Fibroblast of skin of abdomen (primary cell): Measurements from ENCODE around the gene CTAG1B. TPM values are rescaled to one million over a fixed set of nuclear protein-coding genes. Genes with fewer than 3 reads are reported as not detected.
"Not testable (repeated sequence)": the region's sequence is repeated elsewhere in the genome, so short reads cannot be mapped to it uniquely, and the experiment has no call there.

Experiments
- DNase-seq: peaks from one replicate; pipeline ENCODE4 v3.0.0-alpha.2; 2013
- polyA plus RNA-seq, 2 experiments: library from polyadenylated mRNA; unstranded; fragments of 120-200 nt; gene quantifications; one replicate each; pipeline ENCODE4 v1.2.1, GENCODE V29; 2013; ENCODE audit not compliant: insufficient read length in 2 of 2

Gene CTAG1B
- not detected for polyA plus RNA-seq (2013, experiment 1 of 2; ENCODE audit: insufficient read length)
- not detected for polyA plus RNA-seq (2013, experiment 2 of 2; ENCODE audit: insufficient read length)

DNA sequence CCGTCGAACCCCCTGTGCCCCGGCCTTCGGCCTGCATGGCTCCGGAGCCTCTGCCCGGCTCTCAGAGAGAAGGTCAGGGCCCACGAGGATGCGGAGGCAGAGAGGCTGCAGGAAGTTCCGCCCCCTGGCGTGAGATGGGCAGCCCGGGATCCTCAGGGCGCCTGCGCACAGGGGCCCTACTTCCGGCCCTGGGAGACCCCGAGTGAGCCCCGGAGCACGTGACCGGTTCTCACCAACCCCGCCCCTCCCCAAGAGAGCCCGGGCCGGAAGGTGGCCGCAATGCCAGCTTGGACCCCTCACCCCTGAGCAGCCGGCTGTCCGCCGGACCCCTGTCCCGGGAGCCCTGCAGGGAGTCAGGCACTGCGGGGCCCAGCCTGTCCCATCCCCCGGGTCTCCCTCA lies at the start of gene CTAG1B:
TSS of gene CTAG1B (minus strand) at position 101 of the 400 bp plus-strand sequence. CDS start at position 37, 64 bp downstream.
- DNase-seq: not testable (repeated sequence)

DNA sequence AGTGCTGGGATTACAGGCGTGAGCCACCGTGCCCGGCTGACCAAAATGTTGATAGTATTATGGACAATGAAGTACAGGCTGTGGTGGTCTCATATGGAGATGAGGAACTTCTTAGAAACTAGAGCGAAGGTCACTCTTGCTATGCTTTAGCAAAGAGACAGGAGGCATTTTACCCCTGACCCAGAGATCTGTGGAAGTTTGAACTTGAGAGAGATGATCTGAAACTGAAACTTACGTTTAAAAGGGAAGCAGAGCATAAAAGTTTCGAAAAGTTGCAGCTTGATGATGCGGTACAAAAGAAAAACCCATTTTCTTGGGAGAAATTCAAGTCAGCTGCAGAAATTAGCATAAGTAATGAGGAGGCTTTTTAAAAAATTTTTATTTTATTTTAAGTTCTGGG lies 42.8 kb upstream of the CTAG1B start:
- DNase-seq: no peak

DNA sequence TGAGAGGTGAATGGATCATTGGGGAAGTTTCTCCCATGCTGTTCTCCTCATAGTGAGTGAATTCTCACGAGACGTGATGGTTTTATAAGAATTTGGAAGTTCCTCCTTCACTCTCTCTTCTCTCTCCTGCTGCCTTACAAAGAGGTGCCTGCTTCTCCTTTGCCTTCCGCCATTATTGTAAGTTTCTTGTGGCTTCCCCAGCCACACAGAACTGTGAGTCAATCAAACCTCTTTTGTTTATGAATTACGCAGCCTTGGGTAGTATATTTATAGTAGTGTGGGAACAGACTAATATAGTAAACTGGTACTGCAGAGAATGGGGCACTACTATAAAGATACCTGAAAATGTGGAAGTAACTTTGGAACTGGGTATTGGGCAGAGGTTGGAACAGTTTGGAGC lies 42.1 kb upstream of the CTAG1B start:
- DNase-seq: no peak

DNA sequence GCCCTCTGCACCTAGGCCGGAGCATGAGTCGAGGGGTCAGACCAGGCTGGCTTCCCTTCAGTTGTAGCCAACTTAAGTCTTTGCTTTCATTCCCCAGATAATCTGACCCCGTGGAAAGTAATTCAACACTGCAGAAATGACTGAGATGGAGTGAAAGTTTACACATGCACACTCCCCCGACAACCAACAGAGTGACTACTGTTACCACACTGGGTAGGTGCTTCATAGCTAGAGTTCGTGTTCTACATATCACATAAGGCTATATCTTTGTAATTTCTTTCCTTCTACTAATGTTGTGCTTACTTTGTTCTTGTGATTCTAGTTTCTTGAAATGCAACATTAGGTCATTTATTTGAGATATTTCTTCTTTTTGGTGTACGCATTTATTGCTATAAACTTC lies 41.5 kb upstream of the CTAG1B start:
- DNase-seq: no peak

DNA sequence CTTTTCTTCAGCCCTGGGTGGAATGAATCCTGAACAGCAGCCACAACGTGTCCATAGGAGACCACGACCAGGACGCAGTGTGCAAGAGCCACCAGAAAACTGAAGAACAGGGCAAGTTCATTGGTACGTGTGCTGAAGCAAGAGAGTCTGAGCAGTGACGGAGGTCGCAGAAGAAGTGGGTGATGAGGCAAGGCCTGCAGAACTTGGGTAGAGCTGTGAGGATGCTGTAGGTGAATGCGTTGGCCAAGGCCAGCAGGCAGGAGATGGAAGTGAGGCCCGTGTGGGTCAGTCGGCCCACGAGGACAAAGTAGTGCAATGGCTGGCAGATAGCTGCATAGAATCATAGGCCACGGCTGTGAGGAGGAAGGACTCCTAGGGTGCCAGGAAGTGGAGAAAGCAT lies 39.9 kb upstream of the CTAG1B start:
- no peak for DNase-seq

DNA sequence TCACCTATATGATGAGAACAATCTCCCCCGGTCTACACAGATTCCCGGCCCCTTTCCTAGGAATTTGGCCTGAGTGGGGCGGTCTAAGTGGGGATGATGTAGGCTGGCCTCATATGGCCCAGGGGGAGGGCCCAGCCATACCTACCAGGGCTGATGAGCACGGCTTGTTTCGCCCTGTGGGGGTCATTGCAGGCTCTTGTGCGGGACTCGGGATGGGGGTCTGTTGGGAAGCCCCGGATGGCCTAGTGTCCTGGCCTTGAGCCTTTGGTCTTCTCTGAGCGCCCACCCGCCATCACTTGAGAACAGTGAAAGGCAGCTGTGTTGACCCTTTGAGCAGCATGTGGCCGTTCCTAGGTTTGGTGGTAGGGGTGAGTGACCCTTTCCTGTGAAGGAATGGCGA lies 39.1 kb upstream of the CTAG1B start:
- DNase-seq: no peak

DNA sequence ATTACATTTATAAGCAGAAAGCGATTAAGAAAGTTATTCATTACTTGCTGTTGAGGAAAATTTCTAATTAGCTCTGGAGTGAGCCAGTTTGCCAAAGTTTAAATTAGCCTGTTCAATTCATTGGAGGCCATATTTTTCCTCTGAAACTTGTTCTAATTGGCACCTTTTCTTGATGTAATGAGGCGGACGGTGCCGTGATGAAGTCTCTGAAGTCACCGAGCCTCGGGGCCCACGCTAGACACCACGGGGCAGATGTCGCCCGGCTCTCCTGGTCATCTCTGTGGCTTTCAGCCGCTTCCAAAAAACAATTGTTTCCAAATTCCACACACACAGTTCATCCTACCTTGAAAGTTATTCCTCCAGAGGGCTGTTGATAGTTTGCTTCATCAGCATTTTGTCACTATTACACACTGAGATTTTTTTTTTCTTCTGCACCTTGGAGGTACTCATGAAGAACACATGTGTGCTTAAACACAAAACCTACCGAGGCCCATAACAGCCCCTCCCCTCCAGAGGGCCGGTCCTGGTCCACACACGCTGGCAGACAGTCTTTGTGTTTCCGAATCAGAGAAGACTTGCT lies 38.2 kb upstream of the CTAG1B start:
- no peak for DNase-seq

DNA sequence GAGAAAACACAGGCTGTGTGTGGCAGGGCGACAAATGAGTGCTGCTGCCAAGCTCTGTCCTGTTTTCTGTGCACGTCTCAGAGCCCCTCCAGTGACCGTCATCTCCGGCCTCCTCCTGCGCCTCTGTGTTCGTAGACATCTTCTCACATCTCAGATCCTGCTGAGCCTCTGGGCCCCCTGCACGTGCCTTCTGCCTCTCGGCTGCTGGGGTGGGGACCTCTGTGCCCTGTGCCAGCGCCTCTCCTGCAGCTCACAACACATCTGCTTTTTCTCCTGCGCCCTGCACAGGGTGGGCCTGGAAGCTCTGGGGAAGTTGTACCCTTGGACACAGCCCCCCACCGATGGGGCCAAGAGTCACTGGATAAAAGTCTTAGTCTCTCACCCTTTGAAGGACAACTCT lies 36.7 kb upstream of the CTAG1B start:
- DNase-seq: no peak

DNA sequence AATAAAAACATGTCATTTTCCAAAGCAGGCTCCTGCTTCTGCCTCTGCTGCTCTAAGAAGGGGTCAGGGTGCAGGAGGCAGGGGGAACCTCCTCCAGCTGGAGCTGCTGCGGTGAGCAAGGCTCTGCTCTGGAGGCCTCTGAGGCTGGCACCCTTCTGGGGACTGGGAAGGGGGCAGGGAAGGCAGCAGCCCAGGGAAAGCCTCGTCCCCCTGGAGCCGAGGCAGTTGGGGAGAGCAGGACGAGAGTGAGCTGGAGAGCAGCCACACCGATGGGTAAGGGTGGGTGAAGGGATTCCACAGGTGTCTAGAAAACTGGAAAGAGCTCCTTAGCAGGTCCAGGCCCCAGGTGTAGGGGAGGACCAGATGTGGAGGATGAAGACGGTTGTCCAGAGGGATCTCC lies 36.3 kb upstream of the CTAG1B start:
- DNase-seq: no peak

DNA sequence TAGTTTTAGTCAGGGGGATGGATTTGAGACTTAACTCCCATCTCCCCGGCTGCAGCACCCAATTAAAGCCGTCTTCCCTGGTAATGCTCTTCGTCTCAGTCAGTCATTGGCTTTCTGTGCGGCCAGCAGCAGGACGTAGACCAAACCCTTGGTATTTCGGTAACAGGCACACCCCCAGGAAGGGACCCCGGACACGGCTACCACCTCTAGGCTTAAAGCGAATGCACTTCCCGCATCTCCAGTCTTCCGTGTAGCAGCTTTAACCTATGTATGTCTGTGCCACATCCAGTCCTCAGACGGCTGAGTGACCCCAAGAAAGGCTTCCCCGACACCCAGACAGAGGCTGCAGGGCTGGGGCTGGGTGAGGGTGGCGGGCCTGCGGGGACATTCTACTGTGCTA lies 35.8 kb upstream of the CTAG1B start:
- DNase-seq: no peak

DNA sequence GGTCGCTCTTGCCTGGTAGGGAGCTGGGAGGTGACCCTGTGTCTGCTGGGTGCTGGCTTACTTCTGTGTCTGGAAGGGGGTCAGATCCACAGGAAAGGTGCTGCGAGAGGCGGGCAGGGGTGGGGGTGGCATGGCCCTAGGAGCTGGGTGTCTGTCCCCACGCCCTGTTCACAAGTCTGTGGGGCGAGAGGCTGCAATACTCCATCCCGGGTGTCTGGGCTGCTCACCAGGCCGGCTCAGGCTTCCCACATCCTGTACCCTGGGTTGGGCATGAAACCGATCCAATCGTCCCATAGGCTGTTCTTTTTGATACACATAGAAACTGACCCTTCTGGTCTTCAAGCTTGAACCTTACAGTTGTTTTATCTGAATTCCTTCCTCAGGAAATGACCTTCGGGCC lies 35.3 kb upstream of the CTAG1B start:
- DNase-seq: no peak

DNA sequence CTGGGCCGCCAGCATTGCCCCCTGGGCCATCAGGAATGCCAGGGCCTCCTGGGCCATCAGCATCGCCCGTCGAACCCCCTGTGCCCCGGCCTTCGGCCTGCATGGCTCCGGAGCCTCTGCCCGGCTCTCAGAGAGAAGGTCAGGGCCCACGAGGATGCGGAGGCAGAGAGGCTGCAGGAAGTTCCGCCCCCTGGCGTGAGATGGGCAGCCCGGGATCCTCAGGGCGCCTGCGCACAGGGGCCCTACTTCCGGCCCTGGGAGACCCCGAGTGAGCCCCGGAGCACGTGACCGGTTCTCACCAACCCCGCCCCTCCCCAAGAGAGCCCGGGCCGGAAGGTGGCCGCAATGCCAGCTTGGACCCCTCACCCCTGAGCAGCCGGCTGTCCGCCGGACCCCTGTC lies 34.3 kb upstream of the CTAG1B start, which contains the start of gene CTAG2:
TSS of gene CTAG2 (minus strand) at position 167 of the 400 bp plus-strand sequence. CDS start at position 103, 64 bp downstream.
- not testable (repeated sequence) for DNase-seq

DNA sequence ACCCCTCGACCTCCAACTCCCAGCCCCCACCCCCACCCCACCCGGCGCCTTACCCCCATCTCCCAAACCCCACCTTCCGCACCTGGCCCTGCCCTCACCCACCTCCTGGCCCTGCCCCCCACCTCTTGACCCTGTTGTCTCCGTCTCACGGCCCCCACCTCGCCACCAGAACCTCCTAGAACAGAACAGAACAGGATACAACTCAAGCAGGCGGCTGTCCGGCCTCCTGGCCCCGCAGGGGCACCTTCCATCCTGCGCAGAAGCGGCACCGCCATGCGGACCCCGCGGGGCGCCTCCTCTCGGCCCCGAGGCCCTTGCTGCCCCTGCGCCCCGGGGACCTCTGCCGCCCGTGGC lies 33.9 kb upstream of the CTAG1B start:
- DNase-seq: no peak

DNA sequence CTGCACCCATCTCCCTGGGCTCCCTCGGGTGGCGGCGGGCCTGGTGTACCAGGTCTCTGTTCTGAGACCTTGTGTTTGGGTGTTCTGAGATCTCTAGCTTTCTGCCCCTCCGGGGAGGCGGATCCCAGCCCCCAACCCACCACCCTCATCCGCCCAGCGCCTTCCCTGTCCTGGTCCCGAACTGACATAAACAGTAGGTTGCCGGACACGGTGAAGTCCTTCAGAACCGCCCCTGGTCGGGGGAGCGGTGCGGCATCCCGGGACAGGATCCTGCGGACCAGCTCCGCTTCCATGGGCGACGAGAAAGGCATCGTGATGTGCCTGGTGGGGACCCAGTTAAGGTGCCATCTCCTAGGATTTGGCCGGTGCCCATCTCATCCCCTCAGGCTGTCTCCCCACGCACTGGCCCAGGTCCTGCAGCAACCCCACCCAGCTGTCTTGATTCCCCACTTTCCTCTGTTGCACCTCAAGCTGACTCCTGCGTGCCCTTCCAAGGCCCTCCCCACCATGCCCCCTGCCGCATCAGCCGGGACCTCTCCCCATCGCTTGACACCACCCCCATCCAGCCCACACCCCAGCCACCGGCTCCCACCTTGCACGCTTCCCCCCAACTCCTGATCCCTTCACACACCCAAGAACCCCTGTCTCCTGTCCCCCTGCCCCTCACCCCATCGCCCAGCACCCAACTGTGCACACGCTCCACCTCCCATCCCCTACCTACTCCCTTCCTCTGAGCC lies 33.4 kb upstream of the CTAG1B start:
- DNase-seq: no peak

DNA sequence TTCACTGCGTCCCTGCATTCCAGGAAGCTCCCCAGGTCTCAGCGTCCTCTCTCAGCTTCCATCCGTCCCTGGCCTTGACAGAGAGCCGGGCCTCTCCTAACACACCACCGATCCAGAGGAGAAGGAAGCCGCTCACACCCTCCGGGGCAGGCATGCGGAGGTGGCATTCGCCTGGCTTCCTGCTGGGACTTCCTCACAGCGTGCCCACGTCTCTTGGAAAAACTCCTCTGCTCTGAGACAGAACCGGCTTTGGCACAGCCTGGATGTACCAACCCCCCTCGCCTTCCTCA lies 31.1 kb upstream of the CTAG1B start:
- DNase-seq: no peak

DNA sequence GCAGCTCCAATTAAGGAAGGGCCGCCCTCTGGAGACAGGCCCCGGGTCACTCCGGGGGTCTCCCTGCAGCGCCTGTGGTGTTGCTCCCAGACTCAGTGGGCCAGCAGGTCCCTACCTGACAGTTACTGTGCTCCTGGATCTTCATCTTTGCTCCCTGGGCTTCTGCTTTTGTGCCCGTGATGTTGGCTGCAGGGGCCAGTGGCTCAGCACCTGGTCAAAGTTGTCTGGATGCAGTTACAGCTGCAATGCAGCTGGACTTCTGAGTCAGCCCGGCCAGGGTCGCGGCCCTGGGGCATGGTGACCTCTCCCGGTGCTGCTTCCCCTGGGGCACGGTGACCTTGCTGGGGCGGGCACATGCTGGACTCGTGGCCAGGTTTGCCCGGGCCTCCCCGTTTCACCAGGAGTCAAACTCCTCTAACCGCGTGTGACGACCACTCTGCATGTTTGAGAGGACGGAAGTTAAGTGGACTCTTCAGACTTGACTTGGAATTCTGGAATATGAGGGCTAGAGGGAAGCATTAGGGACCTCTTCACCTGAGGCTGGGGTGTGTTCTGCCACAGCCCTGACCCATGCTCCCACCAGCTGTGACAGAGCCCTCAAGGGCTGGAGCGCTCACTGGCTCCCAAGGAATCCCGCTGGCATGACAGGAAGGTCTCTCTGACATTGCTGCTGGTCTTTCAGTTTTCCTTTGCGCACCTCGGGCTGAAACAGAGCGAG lies 30.6 kb upstream of the CTAG1B start:
- DNase-seq: no peak

DNA sequence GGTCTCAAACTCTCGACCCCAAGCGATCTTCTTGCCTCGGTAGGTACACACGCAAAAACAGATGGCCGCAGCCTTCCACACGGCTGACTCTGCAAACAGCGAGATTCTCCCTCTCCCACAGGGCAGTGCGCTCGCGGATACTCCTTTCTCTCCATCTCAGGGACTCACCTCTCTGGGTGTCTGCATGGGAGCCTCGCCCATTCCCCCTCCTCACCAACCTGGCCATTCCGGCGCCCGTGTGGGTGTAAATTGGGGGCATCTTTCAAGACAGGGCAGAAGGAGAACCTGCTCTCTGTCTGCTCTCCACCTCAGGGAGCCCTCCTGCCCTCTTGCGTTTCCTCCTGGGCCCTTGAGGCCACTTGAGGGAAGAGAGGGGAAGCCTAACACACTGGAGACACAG lies 29.8 kb upstream of the CTAG1B start:
- no peak for DNase-seq

DNA sequence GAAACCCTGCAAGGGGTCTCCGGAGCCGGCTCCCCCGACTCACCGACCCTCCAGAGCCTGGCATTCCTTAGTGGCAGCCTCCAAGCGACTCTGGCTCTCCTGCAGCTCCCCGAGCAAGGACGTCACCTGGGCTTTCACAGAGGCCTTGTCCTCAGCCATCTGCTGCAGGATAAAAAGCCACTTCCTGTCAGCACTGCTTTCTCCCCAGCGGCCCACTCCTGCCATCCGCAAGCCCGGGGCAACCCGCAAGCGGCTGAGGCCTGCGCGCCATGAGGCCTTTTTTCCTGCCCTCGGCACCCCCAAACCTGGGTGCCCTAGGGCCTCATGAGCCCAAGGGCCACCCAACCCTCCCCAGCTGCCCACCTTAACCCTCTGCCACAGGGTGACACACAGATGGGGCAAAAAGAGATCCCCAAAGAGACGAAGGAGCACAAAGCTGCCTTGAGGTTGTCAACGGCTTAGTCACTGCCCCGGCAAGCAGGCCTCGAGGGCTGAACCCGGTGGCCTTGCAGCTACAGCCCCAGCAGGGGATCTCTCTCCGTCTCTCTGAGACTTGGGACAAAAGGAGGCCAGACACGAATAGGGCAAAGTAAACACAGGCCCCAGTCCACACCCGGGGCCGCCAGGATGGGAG lies 26.8 kb upstream of the CTAG1B start:
- not testable (repeated sequence) for DNase-seq

DNA sequence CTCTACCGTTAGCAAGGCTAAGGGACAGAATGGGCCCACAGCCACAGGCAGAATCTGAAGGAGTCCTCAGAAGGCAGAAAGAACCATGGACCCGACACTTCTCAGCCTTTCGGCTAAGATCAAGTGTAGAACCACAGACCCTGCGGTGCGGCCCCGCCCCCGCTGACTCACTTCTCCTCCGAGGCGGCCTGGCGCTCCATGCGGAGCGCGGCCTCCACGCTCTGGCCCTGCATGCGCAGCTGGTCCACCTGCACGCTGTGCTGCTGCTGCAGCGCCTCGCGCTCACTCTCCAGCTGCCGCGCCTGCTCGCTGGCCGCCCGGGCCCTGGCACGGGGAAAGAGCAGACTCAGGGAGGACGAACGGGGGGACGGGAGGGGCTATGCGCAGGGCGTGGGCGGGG lies 24.6 kb upstream of the CTAG1B start:
- not testable (repeated sequence) for DNase-seq

DNA sequence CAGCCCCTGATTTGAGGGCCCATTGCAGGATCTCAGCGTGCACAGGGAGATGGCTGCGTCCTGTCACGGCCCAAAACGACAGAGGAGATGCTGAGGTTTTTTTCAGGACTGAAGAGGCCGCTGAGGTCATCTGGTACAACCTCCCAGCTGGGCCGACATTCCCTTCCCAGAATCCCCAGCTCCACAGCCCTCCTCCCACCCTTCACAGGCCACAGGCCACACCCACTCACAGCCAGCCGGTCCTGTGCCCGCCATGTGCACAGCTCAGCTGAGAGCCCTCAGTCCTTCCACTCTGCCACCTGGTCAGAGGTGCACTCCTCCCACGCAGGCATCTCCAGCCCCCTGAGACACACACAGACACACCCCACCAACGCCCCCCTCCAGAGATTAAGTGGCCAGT lies 22.7 kb upstream of the CTAG1B start:
- not testable (repeated sequence) for DNase-seq

DNA sequence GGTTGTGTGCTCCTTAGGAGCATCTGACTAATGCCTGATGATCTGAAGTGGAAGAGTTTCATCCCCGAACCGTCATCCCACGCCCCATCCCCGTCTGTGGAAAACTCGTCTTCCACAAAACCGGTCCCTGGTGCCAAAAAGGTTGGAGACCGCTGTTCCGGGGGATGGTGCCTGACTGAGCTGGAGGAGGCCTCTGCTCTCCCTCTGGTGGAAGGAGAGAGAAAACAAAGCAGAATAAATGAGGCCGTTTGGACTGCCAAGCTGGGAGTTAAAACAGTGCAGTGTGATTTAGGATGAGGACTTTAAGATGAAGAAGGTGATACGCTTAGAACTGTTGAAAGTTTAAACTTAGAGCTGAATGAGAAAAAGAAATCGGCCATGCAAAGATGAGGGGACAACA lies 14.6 kb upstream of the CTAG1B start:
- DNase-seq: not testable (repeated sequence)

DNA sequence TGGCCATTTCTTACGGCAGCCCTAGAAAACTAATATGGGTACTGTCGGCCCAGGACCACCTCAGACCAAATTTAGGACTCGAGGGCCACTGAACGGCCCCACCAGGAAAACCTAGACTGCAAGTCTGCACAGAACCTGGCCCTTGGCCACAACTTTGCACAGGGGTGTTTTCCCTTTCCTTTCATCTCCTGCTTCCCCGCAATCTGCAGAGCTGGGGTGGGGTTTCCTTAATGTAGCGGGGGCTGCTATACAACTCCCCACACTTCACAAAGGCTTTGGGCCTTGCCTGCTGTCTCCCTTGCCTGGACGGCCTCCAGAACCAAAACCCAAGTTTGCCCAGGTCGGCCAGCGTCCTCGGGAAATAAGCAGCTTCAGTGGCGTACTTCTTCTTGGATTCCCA lies 11.9 kb upstream of the CTAG1B start:
- DNase-seq: not testable (repeated sequence)

DNA sequence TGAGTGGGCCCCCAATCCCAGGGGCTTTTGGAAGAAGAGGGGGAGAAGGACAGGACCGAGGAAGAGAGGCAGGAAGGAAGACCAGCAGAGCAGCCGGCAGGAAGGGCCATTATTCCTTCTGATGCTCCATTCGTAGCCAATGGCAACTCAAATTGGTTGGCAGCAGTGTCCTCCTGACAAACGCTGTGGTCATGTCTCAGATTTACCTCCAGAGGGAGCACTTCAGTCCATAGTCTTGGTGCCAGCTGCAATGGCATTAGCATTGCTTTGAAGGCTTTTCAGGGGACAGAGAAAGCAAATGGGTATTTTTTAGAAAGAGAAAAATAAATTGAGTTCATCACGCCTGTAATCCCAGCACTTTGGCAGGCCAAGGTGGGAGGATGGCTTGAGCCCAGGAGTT lies 9.9 kb upstream of the CTAG1B start:
- not testable (repeated sequence) for DNase-seq
